SK-N-SH treated with all-trans-retinoic acid at 6 μM for 48 hours (cell line): ENCODE measurements around the gene DCAF8L2.

Experiments
- BACH2 ChIP-seq: fragments of 250-450 bp; sonication (Bioruptor Pico); IDR thresholded peaks from 2 replicates; pipeline ENCODE4 v1.9.0; 2021; ENCODE audit warnings: mild to moderate bottlenecking, borderline replicate concordance
- CSDC2 ChIP-seq: fragments of 250-450 bp; sonication (Bioruptor Pico); IDR thresholded peaks from 2 replicates; pipeline ENCODE4 v1.5.0; 2020; ENCODE audit warnings: mild to moderate bottlenecking, moderate library complexity
- OSR1 ChIP-seq: fragments of 250-450 bp; sonication (Bioruptor Pico); IDR thresholded peaks from 2 replicates; pipeline ENCODE4 v1.8.0; 2022; ENCODE audit warnings: moderate library complexity, mild to moderate bottlenecking, inconsistent platforms
- TCF4 ChIP-seq: fragments of 250-450 bp; sonication (Bioruptor Pico); IDR thresholded peaks from 2 replicates; pipeline ENCODE4 v1.8.0; 2021; ENCODE audit warnings: mild to moderate bottlenecking, moderate library complexity, borderline replicate concordance
- TOX ChIP-seq: fragments of 250-450 bp; sonication (Bioruptor Pico); IDR thresholded peaks from 2 replicates; pipeline ENCODE4 v1.8.0; 2021; ENCODE audit warnings: mild to moderate bottlenecking, moderate library complexity, borderline replicate concordance
- ZC3H10 ChIP-seq: fragments of 250-450 bp; sonication (Bioruptor Pico); IDR thresholded peaks from 2 replicates; pipeline ENCODE4 v1.5.1; 2021; ENCODE audit warnings: mild to moderate bottlenecking, moderate library complexity
- ZFP3 ChIP-seq: fragments of 250-450 bp; sonication (Bioruptor Pico); IDR thresholded peaks from 2 replicates; pipeline ENCODE4 v1.5.0; 2020; ENCODE audit warnings: mild to moderate bottlenecking, moderate library complexity
- ZNF565 ChIP-seq: fragments of 450-650 bp; formaldehyde crosslinking; conservative IDR thresholded peaks from 2 replicates; pipeline ENCODE4 v1.5.0; 2020; ENCODE audit warnings: low read depth, mild to moderate bottlenecking, moderate library complexity
- ZNF8 ChIP-seq: fragments of 450-650 bp; formaldehyde crosslinking; IDR thresholded peaks from 2 replicates; pipeline ENCODE4 v1.5.0; 2020; ENCODE audit warnings: mild to moderate bottlenecking, moderate library complexity
- TF ChIP-seq, protein P1 (sequence below): fragments of 250-450 bp; sonication (Bioruptor Pico); IDR thresholded peaks from 2 replicates; pipeline ENCODE4 v1.8.0; 2021; ENCODE audit warnings: low read depth, mild to moderate bottlenecking, moderate library complexity, borderline replicate concordance

DNA sequence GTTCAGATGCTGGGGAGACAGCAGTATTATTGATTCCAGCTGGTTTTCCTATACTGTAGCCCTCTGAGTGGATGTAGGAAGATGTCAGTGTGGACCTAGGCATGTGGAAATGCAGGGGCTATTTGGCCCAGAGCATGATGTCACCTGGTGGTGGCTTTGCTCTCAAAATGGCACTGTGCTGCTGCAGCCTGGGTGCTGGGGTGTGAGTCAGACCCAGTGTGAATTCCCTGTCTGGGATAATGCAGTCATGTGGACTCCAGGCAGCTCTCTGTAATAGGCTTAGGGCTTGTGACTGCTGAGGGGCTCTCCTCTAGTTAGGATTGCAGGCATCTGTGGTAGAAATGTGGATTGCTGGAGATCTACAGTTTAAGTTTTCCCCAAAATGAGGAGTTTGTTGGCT lies 70.7 kb downstream of the DCAF8L2 start:
- TF ChIP-seq, protein P1, sequence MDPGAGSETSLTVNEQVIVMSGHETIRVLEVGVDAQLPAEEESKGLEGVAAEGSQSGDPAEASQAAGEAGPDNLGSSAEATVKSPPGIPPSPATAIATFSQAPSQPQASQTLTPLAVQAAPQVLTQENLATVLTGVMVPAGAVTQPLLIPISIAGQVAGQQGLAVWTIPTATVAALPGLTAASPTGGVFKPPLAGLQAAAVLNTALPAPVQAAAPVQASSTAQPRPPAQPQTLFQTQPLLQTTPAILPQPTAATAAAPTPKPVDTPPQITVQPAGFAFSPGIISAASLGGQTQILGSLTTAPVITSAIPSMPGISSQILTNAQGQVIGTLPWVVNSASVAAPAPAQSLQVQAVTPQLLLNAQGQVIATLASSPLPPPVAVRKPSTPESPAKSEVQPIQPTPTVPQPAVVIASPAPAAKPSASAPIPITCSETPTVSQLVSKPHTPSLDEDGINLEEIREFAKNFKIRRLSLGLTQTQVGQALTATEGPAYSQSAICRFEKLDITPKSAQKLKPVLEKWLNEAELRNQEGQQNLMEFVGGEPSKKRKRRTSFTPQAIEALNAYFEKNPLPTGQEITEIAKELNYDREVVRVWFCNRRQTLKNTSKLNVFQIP, result no peak
- no peak for TF ChIP-seq CSDC2 (CRISPR knock-in tag)
- no peak for TF ChIP-seq ZNF565 (CRISPR knock-in tag)
- TF ChIP-seq ZFP3 (CRISPR knock-in tag), result no peak
- no peak for TF ChIP-seq ZC3H10 (CRISPR knock-in tag)
- no peak for TF ChIP-seq OSR1
- TF ChIP-seq BACH2 (CRISPR knock-in tag), result no peak
- TF ChIP-seq ZNF8 (CRISPR knock-in tag), result no peak
- TF ChIP-seq TCF4, result no peak
- TF ChIP-seq TOX (CRISPR knock-in tag), result no peak
